COLO668 (cell line): ENCODE data around the gene CLCF1.
A peak's percentile ranks its signal among the peaks of the same experiment; 100 is the strongest.
"Not testable (repeated sequence)": the region's sequence is repeated elsewhere in the genome, so short reads cannot be mapped to it uniquely, and the experiment has no call there.

Experiments
- DNase-seq: peaks from one replicate; lab custom pipeline; 2025; ENCODE audit not compliant: unreplicated experiment; lab: John Stamatoyannopoulos, UW

Gene CLCF1

GRCh38 chr11:67344264-67344663 is 29.1 kb downstream of the CLCF1 start:
- no peak for DNase-seq

DNA sequence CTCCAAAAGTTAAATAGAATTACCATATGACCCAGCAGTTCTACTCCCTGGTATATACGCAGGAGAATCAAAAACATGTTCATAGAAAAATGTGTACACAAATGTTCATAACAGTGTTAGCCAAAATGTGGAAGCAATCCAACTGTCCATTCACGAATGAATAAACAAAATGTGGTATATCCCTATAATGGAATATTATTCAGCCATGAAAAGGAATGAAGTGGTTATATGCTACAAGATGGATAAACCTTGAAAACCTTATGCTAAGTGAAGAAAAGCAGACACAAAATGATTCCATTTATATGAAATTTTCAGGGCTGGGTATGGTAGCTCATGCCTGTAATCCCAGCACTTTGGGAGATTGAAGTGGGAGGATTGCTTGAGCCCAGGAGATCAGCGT is 36.1 kb downstream of the CLCF1 start:
- DNase-seq = no peak

DNA sequence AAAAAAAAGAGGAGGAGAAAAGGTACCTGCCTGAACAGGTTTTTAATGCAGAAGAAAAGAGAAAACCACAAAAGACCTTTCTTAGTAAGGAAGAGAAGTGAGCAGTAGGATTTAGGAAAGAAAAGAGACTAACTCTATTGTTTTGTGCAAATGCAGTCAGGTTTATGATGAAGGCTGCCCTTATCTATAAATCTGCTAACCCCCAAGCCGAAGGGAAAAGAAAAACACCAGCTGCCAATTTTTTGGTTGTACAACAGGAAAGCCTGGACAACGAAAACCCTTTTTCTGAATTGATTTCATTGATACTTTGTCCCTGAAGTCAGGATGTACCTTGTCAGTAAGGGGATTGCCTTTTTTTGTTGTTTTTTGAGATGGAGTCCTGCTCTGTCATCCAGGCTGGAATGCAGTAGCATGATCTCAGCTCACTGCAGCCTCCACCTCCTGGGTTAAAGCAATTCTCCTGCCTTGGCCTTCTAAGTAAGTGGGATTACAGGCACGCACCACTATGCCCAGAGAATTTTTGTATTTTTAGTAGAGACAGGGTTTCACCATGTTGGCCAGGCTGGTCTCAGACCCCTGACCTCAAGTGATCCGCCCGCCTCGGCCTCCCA is 41.2 kb downstream of the CLCF1 start:
- no peak for DNase-seq

DNA sequence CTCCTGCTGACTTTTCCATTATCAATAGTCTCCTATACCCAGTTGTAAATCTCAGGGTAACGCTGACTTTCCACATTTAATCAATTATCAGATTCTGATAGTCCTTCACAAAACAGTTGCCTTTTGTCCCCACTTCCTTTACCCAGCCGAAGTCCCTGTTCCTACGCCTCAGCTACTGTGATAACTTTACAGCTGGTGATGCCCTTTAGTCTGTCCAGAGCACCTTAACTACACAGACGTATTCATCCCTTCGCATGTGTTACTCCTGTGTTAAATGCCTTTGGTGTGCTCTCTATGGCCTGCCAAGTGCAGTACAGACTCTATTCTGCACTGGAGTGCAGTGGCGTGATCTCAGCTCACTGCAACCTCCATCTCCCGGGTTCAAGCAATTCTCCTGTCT is 49.9 kb downstream of the CLCF1 start:
- no peak for DNase-seq

DNA sequence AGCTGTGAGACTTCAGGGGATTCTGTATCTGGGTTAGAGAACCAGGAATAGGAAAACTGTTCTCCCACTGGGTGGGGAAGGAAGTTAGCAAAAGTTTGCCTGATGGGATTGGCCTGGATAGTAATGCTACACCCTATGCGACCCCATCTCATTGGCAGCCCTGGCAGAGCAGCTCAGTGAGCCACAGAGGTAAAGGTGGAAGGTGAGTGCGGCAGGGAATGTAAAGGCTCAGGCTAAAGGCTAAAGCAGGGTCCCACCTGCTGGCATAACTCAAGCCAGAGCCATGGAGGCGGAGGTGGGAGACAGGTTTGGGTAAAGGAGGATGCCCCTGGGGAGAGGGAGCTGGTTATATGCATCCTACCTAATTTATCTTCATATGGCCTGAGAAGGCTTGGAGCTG is 51.3 kb downstream of the CLCF1 start:
- no peak for DNase-seq

GRCh38 chr11:67321313-67321871 is 52.0 kb downstream of the CLCF1 start:
- DNase-seq = no peak

DNA sequence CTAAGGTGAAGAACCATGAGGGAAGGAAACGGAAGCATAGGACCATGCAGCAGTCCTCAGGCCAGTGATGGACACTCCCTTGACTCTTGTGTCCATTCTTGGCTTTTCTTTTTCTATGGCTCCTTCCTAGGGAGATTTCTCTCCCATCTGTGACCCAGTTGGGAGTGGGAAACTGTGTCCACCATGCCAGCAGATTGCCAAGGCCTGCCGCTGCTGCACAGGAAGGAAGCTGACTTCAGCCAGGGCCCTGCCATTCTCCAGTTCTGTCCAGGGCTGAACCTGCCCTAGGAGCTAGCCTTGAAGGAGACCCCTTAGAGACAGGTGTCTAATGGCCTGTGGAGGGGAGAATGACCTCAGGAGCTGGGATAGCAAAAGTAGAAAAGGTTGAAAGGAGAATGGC is 52.7 kb downstream of the CLCF1 start:
- DNase-seq = no peak

DNA sequence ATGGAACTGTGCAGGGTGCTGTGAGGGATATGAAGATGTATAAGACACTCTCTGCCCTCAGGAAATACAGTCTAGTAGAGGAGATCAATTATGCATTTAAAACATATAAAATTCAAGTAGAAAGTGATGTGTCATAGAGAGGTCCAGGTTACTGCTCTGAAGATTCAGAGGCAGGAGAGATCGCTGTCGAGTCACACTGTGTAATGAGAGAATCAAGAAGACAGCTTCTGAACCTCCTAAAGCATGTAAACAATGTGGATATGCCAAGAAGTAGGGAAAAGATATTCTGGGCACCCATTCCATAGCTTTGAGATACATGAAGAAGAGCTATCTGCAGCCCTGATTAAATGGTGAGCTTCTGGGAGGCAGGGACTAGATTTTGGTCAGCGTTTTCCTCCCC is 53.4 kb downstream of the CLCF1 start:
- no peak for DNase-seq

GRCh38 chr11:67318876-67319275 is 54.5 kb downstream of the CLCF1 start:
- DNase-seq = not testable (repeated sequence)

DNA sequence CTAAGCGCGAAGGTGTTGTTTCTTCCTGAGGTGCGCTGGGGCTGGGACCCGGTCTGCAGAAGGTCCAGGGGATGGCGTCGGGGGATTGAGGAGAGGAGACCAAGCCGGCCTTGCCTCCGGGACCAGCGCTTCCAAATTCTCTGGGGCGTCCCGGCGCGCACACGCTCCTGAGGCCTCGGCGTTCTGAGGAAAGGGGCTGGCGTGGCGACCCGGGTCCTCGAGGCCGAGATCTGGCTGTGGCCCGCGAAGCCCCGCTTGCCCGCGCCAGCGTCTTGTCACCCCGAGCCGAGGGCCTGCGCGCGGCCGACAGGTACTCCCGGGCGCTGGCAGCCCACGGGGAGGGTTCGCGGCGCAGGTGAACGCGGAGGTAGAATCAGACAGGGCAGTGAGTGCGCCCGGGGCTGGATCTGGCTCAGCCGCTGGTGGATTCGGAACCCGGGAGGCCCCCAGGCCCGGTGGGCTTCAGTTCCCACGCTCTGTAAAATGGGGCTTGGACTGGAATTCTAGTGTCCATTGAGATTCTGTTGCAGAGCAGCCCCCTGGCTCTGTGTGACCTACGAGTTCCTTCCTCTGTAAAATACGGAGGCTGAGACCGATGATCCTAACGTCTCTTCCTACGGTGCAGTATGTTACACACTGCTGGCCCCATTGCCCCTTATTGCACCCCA is 55.4 kb downstream of the CLCF1 start:
- DNase-seq = peak; percentile 62

DNA sequence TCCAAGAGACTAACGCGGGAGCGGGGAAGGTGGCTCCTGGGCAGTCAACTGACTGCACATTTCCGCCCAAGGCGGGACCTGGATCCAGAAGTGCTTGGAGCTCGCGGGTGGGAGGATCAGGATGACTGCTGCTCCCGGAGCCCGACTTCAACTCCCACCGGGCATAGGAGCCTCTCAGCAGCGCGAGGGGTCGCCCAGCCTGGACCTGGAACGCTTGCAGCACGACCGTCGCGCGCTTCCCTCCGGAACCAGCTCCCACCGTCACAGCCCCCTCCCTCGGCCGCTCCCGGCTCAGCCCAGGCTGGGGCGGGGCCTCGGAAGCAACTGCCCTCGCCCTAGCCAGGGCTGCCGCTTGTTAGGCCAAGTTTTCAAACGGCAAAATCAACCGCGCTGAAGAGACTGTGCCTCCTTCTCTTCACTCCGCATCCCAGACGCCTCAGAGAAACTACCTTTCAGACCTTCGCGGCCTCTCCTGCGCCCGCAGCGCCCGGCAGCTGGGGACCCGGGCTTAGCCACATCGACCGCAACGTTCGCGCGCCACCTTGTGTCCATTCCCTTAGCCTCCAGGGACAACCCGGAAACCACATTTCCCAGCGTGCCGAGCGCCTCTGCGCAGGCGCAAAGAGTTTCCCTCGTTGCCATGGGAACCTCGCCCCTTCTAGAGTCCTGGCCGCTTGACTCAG is 56.1 kb downstream of the CLCF1 start:
- DNase-seq = peak; percentile 97

DNA sequence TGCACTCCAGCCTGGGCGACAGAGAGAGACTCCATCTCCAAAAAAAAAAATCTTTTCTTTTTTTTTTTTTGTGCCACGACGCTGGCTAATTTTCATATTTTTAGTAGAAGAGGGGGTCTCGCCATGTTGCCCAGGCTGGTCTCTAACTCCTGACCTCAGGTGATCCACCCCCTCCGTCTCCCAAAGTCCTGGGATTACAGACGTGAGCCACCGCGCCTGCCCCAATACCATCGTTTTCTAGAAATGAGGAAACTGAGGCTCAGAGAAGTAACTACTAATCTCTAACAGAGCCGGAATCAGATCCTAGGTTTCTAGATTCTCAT is 56.6 kb downstream of the CLCF1 start:
- no peak for DNase-seq

GRCh38 chr11:67315325-67315909 is 58.0 kb downstream of the CLCF1 start:
- no peak for DNase-seq

DNA sequence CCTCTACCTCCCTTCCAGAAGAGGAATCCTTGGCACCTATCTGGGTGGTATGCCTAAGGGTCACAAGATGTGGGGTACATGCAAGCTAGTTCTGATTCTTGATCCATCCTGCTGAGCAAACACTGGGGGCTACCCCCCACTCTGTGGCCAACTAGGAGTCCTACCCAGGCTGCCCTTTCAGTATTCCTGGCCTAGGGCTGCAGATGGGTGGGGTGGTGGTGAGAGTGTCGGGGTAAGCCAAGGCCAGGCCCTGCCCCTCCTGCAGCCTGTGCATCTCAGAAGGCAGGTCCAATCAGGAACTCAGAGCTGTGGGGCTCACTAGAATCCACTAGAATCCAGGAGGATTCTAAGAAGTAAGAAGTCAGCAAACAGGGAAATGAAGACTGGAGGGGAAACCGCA is 59.2 kb downstream of the CLCF1 start:
- DNase-seq = no peak
